Head of caudate nucleus (tissue), 42 donors: ENCODE data around the gene MMP24.

ENCODE experiments used
- DNase-seq, 42 donors: peaks; one replicate each; pipeline versions ENCODE4 v3.0.0 to v3.0.0-alpha.2; 2020 to 2021; ENCODE audit warnings: mixed read lengths in 7 of 42
- intact Hi-C: fragments of 100-400 bp; cut with DNase I; formaldehyde crosslinking; loops from one replicate; pipeline ENCODE4 v1.15.0; 2022

MMP24 gene

GRCh38 chr20:35286077-35286898 is 59.8 kb downstream of the MMP24 start:
- no peak for DNase-seq
- intact Hi-C loops = no loop called here

GRCh38 chr20:35286899-35287508 is 60.5 kb downstream of the MMP24 start:
- no peak for DNase-seq
- intact Hi-C loops = no loop called here

GRCh38 chr20:35287509-35288324 is 61.2 kb downstream of the MMP24 start:
- DNase-seq = no peak
- intact Hi-C loops = no loop called here

GRCh38 chr20:35288325-35289060 is 62.0 kb downstream of the MMP24 start:
- no peak for DNase-seq
- intact Hi-C loops = no loop called here

GRCh38 chr20:35290186-35290886 is 63.8 kb downstream of the MMP24 start:
- intact Hi-C loops = no loop called here

GRCh38 chr20:35290887-35291417 is 64.5 kb downstream of the MMP24 start:
- no peak for DNase-seq
- intact Hi-C loops = no loop called here

More at GRCh38 chr20:35290186-35290886, 63.8 kb downstream of the MMP24 start:
- no peak for DNase-seq

GRCh38 chr20:35291654-35292503 is 65.4 kb downstream of the MMP24 start, which contains the start of gene FAM83C:
FAM83C (minus strand) TSS chr20:35292425; CDS start chr20:35292304, 121 bp downstream.
- intact Hi-C loops = no loop called here
- no peak for DNase-seq

- intact Hi-C loops = no loop called here
Measured at GRCh38 chr20:35292504-35293285, 66.2 kb downstream of the MMP24 start.

GRCh38 chr20:35293303-35294292 is 67.1 kb downstream of the MMP24 start:
- no peak for DNase-seq
- intact Hi-C loops = no loop called here

More at GRCh38 chr20:35292504-35293285, 66.2 kb downstream of the MMP24 start:
- DNase-seq = no peak

GRCh38 chr20:35294293-35294685 is 67.8 kb downstream of the MMP24 start:
- DNase-seq = no peak
- intact Hi-C loops = no loop called here

- intact Hi-C loops = no loop called here
- DNase-seq = no peak
Measured at GRCh38 chr20:35295058-35295457, 68.6 kb downstream of the MMP24 start.

- intact Hi-C loops = no loop called here
- DNase-seq = no peak
Measured at GRCh38 chr20:35295674-35296073, 69.2 kb downstream of the MMP24 start.

GRCh38 chr20:35296101-35296554 is 69.6 kb downstream of the MMP24 start:
- intact Hi-C loops = no loop called here
- DNase-seq = no peak

GRCh38 chr20:35297155-35297554 is 70.7 kb downstream of the MMP24 start:
- intact Hi-C loops = no loop called here
- no peak for DNase-seq

GRCh38 chr20:35297740-35298139 is 71.2 kb downstream of the MMP24 start:
- intact Hi-C loops = no loop called here
- DNase-seq = no peak
